ELF-1 (cell line): Measurements from ENCODE around the gene PLA1A.
"Not testable (repeated sequence)": the region's sequence is repeated elsewhere in the genome, so short reads cannot be mapped to it uniquely, and the experiment has no call there.

Experiments used
- DNase-seq: peaks from one replicate; pipeline ENCODE4 v3.0.0-alpha.2; 2016; ENCODE audit warnings: low read depth, low spot score

PLA1A gene

GRCh38 chr3:119597548-119598288 is at the start of gene PLA1A:
Gene PLA1A, plus strand, starts transcription at chr3:119597885. Its CDS starts 29 bp downstream, at chr3:119597914.
- DNase-seq: no peak

GRCh38 chr3:119548341-119548740 is 49.3 kb upstream of the PLA1A start:
- DNase-seq: no peak

GRCh38 chr3:119550192-119550910 is 47.3 kb upstream of the PLA1A start:
- DNase-seq: no peak

- DNase-seq: no peak
These were observed 46.1 kb upstream of the PLA1A start for GRCh38 chr3:119551598-119551997.

GRCh38 chr3:119552928-119553327 is 44.8 kb upstream of the PLA1A start:
- DNase-seq: not testable (repeated sequence)

- no peak for DNase-seq
These were observed 43.8 kb upstream of the PLA1A start for GRCh38 chr3:119553823-119554415.

- no peak for DNase-seq
These were observed 42.4 kb upstream of the PLA1A start for GRCh38 chr3:119555309-119555735.

GRCh38 chr3:119555929-119556328 is 41.8 kb upstream of the PLA1A start:
- DNase-seq: no peak

- DNase-seq: no peak
These were observed 40.4 kb upstream of the PLA1A start for GRCh38 chr3:119557192-119557876.

GRCh38 chr3:119557877-119558269 is 39.8 kb upstream of the PLA1A start:
- no peak for DNase-seq

GRCh38 chr3:119558626-119559317 is 38.9 kb upstream of the PLA1A start:
- DNase-seq: no peak

- peak; percentile 70 for DNase-seq
These were observed 38.2 kb upstream of the PLA1A start, which contains the start of gene CD80 for GRCh38 chr3:119559441-119559963. Gene CD80, minus strand, starts transcription at chr3:119559614. Its CDS starts 1,886 bp downstream, at chr3:119557728.

- DNase-seq: no peak
These were observed 37.5 kb upstream of the PLA1A start for GRCh38 chr3:119560160-119560559.

GRCh38 chr3:119562307-119562961 is 35.3 kb upstream of the PLA1A start:
- DNase-seq: no peak

- DNase-seq: not testable (repeated sequence)
These were observed 34.4 kb upstream of the PLA1A start for GRCh38 chr3:119563334-119563733.

- DNase-seq: no peak
These were observed 28.5 kb upstream of the PLA1A start for GRCh38 chr3:119569156-119569555.

GRCh38 chr3:119570229-119570628 is 27.5 kb upstream of the PLA1A start:
- no peak for DNase-seq

- peak; percentile 33 for DNase-seq
These were observed 26.5 kb upstream of the PLA1A start for GRCh38 chr3:119571230-119571629.

GRCh38 chr3:119571688-119572087 is 26.0 kb upstream of the PLA1A start:
- DNase-seq: no peak

GRCh38 chr3:119575507-119575906 is 22.2 kb upstream of the PLA1A start:
- DNase-seq: no peak
